ENCODE measurements around the gene TEDC1.

- TF ChIP-seq, protein P1, sequence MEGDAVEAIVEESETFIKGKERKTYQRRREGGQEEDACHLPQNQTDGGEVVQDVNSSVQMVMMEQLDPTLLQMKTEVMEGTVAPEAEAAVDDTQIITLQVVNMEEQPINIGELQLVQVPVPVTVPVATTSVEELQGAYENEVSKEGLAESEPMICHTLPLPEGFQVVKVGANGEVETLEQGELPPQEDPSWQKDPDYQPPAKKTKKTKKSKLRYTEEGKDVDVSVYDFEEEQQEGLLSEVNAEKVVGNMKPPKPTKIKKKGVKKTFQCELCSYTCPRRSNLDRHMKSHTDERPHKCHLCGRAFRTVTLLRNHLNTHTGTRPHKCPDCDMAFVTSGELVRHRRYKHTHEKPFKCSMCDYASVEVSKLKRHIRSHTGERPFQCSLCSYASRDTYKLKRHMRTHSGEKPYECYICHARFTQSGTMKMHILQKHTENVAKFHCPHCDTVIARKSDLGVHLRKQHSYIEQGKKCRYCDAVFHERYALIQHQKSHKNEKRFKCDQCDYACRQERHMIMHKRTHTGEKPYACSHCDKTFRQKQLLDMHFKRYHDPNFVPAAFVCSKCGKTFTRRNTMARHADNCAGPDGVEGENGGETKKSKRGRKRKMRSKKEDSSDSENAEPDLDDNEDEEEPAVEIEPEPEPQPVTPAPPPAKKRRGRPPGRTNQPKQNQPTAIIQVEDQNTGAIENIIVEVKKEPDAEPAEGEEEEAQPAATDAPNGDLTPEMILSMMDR (IDR thresholded peaks at IDR 0.05) = no peak
- TF ChIP-seq POLR2A (IDR thresholded peaks at IDR 0.05) = no peak
These were observed 37.2 kb upstream of the TEDC1 start for GRCh38 chr14:105453847-105454246.

Data from lower leg skin (tissue), 3 donors.